ENCODE results near the gene MAP3K9.
A peak's percentile ranks its signal among the peaks of the same experiment; 100 is the strongest.

MAP3K9 gene

DNA sequence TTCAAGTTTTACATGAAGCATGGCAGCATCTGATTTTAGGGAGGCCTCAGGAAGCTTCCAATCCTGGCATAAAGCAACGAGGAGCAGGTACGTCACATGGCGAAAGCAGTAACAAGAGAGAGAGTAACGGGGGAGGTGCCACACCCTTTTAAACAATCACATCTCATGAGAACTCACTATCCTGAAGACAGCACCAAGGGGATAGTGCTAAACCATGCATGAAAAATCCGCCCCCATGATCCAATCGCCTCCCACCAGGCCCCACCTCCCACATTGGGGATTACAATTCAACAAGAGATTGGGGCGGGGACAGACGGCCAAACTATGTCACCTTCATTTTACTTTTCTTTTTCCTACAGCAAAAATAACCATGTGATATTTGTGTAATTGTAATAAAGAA, 7.2 kb upstream of the MAP3K9 start:
- no peak for DNase-seq

DNA sequence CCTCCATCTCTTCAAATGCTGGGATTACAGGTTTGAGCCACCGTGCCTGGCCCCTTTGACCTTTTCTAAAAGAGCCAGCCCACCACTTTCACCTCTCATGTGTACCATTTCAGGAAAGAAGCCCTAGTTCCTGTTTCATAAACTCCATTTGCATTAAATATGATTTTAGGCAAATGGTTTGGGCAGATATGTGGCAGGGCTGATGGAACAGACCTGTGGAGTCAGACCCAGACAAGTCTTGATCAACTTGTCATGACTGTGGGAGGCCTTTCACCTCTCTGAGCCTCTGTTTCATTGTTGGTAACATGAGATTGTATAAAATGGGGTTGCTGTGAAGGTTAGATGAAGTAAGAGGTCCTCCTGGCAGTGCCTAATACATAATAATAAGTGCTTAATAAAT, 5.2 kb upstream of the MAP3K9 start:
- DNase-seq = no peak

DNA sequence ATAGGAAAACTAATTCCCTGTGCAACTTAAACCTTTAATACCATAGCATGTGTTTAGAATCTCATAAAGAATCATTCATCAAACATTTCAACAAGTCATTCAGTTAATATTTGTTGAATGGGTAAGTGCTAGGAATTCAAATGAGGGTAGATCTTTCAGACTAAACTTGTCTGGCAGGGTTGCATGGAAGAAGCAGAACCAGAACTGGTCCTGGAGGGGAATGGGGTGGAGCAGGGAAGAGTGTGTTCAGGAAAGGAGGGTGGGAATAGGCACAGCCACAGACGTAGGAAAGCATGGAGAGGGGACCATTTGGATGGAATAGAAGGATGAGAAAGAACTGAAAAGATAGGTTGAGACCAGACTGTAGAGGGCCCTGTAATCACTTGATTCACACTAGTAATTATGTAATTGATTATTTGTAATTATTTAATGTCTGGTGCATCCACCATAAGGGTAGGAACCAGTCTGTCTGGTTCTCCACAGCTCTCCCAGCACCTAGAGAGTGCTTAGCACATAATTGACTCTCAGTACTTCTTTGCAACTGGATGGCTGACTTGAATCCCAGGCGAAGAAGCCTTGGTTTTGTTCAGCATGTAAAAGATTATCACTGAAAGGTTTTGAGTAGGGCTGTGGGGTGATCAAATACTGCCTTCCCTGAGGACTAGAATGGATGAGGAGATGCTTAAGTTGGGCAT, 3.0 kb upstream of the MAP3K9 start:
- no peak for DNase-seq

DNA sequence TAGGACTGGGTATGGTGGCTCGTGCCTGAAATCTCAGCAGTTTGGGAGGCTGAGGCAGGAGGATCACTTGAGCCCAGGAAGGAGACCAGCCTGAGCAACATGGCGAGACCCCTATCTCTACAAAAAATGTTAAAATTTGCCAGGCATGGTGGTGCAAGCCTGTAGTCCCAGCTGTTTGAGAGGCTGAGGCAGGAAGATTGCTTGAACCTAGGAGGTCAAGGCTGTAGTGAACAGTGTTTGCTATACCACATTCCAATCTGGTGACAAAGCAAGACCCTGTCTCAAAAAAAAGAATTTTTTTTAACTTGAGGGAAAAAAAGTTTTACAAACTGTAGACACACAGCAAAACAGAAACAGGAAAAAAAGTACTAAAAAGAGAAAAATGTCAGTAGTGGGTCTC, 2.3 kb upstream of the MAP3K9 start:
- DNase-seq = no peak

DNA sequence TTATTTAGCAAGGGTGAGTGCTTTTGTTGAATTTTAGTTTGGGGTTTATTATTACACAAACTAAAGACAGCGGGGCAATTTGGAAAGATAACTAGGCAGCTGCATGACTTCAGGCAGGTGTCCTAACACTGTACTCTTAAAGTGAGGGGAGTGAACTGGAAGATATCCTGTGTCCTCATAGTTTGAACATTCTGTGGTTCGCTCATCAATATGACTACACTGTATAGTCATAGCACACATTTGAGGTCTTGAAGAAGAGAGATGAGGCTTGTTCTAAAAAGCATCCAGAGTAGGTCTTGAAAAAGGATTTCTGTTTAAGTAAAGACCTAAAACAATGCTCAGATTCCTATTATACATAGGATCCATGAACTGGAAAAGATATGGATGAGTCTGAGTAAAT, 1.7 kb upstream of the MAP3K9 start:
- no peak for DNase-seq

DNA sequence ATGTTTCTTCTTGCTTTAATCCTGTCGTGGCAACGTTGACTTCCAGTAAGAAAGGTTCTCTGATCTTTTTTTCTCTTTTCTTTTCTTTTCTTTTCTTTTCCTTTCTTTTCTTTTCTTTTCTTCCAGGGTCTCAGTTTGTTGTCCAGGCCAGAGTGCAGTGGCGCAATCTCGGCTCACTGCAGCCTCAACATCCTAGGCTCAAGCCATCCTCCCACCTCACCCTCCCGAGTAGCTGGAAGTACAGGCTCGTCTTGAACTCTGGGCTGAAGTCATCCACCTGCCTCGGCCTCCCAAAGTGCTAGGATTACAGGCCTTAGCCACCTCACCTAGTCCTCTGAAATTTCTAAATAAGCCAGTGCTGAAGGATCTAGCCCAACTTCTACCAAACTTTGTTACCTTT, 1.3 kb upstream of the MAP3K9 start:
- no peak for DNase-seq

DNA sequence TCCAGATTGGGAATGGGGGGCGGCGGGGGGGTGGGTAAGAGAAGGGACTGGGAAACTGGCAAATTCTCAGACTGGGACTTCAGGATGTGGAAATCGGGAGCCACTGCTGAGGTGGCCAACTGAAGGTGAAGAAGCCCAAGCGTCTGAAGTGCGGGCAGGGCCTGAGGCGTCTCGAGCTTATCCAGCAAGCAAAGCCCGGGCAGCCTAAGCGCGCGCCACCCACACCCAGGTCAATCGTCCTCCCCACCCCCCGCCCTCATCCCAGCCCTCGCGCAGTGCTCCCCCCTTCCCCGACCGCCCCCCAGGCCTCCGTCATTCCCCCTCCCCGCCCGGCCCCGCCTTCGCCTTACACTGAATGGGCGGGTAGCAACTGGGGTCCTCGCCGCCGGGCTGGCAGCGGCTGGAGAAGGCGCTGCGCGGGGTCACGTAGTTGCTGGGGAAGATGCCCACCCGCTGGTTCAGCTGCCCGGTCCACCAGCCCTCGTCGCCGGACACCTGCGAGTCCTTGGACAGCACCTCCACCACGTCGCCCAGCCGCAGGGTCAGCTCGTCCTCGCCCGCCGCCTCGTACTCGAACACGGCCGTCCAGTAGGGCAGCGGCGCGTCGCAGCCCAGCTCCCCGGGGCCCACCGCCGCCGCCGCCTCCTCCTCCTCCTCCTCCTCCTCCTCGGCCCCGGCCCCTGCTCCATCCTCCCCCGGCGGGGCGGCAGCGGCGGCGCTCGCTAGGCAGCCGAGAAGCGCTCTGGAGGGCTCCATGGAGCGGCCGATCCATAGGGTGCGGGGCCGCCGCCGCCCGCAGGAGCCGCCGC, 693 bp downstream of the MAP3K9 start:
- peak; percentile 48 for DNase-seq

DNA sequence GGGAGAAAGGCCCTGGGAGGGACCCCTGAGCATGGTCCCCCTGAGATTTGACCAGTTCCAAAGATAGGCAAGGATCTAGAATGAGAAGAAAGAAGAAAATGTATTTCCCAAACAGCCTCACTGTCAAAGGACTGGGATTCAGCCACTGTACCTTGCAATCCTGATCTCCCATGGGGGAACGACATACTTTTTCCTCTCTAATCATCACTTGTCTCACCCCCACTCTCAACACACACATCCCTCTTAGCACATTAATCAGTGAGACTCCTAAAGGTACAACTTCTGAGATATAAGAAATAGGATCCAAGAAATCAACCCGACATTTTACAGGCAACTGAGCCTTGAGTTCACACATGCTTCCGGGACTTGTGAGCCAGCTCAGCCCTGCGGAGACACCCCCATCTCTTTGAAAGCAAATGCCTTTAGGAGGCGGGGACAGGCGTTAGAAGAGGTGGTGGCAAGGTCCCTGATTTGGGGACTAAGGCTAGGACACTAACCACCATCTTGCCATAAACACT, 1.4 kb downstream of the MAP3K9 start:
- DNase-seq = peak; percentile 55

DNA sequence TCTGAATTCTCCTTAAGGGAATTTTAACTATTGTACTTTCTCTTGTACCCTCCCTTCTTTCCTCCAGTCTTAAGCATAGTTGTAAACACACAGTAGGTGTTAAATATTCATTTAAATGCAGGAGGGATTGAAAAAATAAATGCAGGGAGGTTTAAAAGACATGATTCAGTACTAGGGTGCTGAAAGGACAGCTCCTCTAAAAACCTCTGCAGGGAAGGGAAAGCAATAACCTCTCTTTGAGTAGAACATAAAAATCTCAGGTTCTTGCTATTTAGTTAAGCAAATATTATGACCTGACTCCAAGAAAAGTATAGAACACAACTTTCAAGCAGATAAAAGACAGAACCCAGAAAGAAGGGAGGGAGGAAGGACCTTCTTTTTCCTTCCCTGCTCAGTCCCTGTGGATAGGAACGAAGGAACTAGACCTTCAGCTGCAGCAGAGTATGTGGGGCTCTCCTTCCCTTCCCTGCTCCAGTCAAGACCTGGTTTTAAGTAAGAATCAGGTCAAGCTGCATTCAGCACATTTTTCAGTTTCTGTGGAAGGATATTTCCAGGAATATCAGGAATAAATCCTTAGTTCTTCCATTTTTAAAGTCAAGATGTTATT, 4.7 kb downstream of the MAP3K9 start:
- no peak for DNase-seq

DNA sequence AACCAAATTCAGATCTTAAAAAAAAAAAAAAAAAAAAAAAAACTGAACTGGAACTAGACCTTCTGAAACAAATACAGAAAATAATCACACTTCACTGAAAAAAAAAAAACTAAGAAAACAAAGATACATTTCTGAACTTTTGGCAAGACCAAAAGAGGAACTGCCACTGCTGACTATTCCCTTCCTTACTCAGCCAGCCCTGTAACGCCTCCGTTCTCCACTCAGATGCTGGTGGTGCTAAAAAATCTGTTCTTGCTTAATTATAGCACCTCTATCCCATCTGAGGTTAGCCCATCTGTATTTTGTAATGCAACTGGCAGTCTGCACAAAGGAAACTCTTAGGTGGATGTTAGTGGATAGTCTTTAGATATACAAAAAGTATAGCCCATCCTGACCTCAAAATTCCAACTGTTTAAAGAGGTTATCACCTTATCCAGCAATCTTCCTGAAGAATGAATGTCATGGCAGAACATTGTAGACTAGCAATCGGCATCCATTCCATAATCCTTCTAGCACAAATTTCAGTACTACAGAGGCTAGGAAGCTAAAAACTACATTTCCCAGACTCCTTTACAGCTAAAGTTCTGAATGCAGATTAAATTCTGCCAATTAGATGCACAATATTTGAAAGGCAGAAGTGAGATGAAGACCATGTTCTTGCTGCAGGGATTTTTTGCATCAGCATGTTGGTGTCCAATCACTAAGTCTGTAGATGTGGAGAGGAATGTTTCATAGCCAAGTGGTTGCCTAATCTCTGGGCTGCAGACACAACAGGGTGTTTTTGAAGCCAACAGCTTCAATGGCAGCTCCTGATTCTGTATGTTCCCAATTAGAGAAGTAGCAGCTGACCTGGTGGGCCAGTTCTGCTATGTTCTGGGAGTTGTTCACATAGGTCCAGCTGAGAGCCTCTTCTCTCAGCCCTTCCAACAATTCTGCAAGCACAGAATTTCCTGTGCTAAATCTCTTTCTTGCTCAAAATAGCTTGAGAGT, 5.7 kb downstream of the MAP3K9 start:
- DNase-seq = peak; percentile 7

DNA sequence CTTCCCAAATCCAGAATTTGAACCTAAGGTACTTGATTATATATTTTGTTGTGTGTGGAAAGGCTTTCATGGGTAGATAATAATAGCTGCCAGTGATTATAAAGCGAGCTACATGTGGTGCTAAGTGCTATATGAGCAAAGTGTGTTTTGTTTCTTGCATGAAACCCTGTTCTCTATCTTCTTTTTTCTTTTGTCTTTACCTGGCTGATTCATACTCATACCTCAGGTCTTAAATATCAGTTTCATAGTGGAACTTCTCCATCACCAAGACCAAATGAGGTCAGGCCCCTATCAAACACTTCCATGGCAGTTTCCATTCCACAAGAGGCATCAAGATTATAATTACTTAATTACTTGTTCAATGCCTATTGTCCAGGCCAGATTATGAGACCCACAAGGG, 6.9 kb downstream of the MAP3K9 start:
- DNase-seq = no peak

DNA sequence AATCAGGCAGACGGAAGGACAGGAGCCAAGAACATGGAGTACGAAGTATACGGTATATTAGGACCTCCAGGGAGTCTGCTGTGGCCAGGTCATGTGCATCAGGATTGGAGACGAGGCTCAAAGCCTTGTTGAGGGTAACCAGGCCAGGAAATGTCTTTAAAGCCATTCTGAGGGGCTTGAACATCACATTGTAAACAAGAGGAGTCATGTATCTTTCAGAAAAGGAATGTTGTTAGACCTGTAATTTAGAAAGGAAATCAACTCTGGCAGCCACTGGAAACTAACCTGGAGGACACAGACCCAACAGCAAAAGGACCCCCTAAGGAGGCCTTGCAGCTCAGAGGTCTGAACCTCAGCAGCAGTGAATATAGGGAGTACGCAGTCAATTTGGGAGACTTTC, 7.5 kb downstream of the MAP3K9 start:
- no peak for DNase-seq

DNA sequence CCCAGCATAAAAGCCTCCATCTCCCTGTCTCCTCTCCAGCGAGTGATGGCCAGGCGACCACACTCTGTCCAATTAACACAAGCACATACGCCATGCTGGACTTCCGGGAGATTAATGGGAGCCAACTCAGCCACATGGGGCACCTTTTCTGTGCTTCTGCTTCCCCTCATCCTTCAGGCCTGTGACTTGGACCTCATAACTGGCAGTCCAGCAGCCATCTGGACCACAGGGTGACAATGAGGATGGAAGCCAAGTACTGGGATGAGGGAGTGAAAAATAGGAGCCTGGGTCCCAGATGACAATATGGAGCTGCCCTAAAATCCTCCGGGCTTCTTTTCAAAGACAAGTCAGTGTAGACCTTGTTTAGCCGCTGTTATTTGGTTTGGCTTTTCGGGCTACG, 12.8 kb downstream of the MAP3K9 start:
- no peak for DNase-seq

DNA sequence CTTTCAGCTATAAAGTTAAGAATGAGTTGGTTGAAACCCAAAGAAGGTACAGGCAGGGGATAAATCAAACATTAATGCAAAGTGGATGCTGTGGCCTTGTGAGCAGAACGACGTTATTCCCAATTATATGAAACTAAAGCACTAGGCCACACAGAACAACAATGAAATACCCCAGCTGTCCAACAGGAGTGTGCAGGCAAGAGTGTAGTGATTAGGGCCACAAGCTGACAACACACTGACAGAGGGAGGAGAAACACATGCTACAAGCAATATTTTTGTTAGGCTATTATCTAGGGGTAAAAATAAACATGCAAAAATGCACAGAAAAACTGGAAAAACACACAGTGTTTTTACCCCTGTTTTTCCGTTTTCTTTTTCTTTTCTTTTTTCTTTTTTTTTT, 15.0 kb downstream of the MAP3K9 start:
- no peak for DNase-seq

DNA sequence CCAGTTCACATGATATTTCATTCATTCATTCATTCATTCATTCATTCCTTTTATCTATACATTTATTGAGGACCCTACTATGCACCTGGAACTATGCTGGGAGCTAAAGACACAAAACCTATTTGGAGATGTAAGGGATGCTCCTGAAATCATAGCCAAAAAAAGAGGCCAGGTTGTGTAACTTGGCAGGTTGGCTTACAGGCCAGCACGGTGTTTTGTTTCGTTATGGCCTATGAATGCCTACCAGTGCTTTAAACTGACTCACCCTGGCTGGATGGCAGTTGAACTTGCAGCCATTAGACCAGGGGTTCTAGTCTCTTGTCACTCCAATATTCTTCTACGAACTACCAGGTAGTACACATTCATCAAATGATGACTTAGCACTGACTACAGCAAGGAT, 15.7 kb downstream of the MAP3K9 start:
- no peak for DNase-seq

DNA sequence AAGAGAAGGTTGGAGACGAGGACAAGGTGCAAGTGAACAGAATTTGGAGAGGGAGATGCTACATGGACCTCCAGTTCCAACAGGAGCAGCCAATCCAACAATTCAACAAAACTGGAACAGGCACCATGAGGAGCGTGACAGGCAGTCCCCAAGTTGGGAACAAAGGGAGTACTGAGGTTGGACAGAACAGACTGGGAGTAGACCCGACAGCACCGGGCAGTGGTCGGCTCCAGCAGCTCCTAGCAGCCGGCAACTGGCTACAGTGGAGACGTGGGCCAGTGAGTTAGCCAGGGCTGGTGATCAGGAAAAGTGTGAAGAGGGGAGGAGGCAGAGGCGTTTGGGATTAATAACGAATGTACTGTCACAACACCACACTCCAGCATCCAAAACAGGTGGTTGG, 16.4 kb downstream of the MAP3K9 start:
- no peak for DNase-seq

DNA sequence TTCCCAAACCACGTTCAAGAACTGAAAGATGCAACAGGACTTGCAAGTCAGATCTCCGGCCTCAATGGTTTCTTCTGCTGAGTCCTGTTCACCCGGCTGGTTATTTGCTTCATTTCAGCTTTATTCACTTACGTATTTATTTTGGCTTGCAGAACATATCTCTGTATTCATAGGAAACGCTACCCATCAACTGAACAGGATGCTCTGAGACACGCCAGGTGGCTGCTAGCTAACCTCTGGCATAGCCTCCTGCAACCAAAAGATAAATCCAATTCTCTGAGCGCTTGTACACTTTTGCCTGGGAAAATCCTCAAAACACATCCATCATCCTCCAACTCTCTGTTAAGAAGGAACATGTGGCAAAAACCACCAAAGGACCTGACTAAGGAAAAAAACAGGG, 17.3 kb downstream of the MAP3K9 start:
- DNase-seq = no peak

DNA sequence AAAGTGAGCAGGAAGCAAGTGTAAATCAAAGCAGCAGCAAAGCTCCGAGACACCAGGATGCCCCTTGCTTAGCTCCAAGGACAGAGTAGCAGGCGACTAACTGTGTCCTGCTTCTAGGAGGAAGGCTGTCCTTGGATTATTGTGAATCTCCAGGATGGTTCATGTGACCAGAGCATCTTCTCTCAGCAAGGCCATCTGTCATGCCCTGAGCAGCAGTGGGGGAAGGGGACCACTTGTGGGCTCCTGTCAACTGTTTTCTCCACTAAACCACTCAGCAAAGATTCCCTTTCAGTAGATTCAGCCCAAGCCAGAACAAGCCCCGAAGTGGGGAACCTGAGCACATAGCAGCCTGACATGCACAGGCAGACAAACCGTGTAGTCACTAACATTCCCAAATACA, 19.4 kb downstream of the MAP3K9 start:
- DNase-seq = no peak

DNA sequence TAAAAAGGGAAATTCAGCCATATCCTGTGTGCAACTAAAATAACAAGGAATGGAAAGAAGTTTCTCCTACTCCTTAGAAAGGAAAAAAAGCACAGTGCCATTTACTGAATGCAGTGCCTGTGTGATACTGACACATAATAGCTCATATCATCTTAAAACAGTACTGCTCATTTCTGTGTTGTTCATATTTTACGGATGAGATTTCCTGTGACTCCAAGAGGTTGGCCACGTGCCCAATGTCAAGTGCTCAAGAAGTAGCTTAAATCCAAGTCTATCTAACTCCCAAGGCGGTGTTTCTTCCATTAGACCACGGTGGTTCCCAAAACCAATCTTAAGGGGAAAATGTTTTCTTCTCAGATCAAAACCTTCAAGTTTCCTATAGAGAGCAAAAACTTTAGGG, 20.0 kb downstream of the MAP3K9 start:
- DNase-seq = no peak

DNA sequence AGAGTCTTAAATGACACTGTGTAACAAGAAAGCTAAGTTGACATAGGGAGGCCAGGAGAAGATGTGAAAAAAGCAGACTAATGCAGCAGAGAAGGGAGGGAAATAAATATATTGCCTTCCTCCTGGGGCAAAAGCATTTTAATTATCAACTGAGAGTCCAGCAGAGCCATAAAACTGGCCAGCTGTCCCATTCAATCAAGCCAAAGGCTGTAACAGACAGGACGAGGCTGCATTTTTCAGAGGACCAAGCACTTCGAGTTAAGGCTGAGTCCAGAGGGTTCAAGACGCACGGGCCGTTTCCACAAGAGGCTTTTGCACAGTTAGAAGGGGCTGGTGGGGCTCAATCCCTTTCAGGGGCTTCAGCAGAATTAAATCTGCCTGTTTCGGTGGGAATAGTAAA, 20.4 kb downstream of the MAP3K9 start:
- no peak for DNase-seq

DNA sequence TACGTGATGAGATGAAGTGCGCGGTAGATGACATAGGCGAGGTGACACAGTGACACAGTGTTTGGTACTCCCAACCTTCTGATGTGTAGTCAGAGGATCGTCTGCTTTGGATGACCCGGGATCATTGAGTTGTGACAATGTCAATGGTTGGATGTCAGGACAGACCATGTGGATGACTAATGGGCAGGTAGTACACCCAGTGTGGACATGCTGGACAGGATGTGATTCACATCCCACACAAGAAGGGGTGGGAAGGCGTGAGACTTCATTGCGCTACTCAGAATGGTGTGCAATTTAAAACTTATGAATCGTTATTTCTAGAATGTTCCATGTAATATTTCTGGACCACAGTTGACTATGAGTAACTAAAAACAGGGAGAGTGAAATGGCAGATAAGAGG, 23.8 kb downstream of the MAP3K9 start:
- no peak for DNase-seq

DNA sequence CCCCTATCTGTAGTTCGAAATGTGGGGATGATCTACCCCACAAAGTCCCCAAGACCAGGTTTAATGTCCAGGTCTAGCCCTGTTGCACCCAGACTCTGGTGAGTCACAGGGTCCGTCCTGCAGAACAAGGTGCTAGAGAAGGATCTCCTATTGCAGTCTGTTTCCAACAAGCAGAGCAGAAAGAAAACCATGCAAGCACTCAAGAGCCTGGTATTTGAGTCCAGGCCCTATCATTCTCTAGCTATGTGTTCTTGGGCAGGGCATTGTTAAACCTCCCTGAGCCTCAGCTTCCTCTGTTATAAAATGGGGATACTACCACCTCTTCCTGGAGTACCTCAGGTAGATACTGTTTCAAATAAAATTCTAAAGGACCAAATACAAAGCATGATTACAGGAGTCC, 24.4 kb downstream of the MAP3K9 start:
- no peak for DNase-seq

DNA sequence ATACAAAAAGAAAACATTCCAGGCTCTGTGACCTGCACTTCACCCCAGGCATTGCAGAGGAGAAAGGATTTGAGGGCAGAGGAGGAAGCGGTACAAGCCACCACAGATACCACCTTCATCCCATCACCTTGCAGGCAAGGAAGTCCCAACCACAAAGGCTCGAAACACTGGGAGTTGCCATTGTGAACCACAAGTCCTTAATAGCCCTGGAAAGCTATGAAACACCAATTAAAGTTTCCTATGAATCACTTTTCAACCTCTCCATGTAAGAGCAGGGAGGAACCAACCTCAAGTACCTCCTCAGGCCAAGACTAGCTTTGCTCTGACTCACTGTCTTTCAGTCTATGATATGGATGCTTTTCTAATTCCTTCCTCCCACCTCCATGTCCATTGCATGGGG, 27.0 kb downstream of the MAP3K9 start:
- no peak for DNase-seq

Measured in CD4-positive, alpha-beta T cell treated with Interferon gamma for 1 hour (primary cell).